Erythroblast (primary cell): ENCODE results near the gene PRKX.
A peak's percentile ranks its signal among the peaks of the same experiment; 100 is the strongest.

Experiments used
- GATA1 ChIP-seq: IDR thresholded peaks from 2 replicates; pipeline ENCODE4 v1.6.1; 2011; ENCODE audit warnings: low read depth, mild to moderate bottlenecking, control low read depth, low read length, moderate library complexity
- POLR2A ChIP-seq: IDR thresholded peaks from 2 replicates; pipeline ENCODE4 v1.6.1; 2011; ENCODE audit warnings: mild to moderate bottlenecking, low read length

- peak; percentile 24 for TF ChIP-seq POLR2A
- no peak for TF ChIP-seq GATA1
These were observed 34.7 kb upstream of the PRKX start for GRCh38 chrX:3748052-3748559.
